Measurements from ENCODE around the gene PTK6.

PTK6 gene

DNA sequence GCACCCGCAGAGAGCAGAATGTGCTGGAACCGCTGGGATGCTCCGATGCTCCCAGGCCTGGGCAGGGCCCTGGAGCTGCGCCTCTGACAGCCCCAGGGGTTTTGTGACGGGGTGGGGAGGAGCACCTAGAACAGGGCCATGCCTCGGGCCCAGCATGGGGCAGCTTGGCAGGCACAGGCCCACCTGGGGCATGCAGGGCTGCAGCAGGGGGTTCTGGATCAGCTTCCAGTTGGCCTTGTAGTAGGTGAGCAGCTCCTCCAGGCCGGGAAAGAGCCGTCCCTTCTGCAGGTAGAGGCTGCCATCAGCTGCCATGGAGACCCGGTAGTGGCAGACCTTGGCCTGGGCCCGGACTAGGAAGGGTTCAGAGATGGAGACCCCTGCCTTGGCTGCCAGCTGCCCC lies 6.0 kb upstream of the PTK6 start:
- DNase-seq (ENCODE audit: low read depth): no peak

DNA sequence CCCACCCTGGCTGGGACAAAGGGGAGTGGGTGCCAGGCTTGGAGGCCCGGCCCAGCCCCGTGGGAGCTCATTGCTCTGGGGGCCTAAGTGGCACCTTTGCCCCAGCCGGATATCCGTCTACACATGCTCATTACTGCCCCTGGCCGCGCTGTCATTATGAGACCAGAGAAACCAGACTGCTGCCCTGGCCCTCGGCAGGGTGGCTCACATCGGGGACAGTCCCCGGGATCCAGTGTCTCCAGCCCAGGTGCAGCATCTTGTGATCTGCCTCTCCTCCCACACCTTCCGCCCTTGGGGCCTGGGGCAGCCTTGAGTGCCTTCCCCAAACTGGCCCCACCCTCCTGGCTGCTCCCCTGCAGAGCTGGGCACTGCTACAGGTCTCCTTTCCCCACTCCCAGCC lies 5.5 kb upstream of the PTK6 start:
- DNase-seq (ENCODE audit: low read depth): no peak

DNA sequence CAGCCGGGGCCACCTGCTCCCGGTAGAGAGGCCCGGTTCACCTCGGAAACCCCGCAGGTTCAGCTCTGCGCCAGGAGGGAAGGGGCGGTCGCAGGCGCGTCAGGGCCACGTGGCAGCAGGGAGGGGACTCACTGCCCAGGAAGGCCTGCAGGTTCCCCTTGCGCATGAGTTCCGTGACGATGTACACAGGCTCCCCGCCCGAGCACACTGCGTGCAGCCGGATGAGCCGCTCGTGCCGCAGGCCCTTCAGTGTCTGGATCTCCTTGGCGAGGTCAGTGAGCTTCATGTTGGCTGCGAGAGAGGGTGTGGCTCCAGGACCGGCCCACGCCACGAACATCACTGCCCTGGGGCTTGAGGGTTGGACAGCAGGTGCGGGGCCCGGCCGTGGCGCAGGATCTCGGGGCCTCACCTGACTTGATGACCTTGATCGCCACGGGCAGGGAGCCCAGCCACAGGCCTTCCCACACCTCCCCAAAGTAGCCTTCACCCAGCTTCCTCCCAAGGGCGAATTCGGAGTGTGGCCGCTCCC lies 4.9 kb upstream of the PTK6 start:
- no peak for DNase-seq (ENCODE audit: low read depth)

DNA sequence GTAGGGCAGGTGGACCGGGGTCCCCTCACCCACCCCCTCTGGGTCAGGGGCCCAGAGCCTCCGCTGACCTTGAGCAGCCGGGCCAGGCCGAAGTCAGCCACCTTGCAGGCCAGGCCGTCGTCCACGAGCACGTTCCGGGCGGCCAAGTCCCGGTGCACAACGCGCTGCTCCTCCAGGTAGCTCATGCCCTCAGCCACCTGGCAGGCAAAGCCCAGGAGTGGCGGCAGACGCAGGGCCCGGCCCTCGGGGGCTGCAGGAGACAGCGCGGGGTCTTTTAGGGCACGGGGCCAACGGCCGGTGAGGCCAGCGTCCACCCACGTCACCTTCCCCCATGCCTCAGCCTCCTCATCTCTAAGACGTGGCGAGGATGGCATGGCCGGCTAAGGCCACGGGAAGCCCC lies 4.2 kb upstream of the PTK6 start:
- DNase-seq (ENCODE audit: low read depth): no peak

DNA sequence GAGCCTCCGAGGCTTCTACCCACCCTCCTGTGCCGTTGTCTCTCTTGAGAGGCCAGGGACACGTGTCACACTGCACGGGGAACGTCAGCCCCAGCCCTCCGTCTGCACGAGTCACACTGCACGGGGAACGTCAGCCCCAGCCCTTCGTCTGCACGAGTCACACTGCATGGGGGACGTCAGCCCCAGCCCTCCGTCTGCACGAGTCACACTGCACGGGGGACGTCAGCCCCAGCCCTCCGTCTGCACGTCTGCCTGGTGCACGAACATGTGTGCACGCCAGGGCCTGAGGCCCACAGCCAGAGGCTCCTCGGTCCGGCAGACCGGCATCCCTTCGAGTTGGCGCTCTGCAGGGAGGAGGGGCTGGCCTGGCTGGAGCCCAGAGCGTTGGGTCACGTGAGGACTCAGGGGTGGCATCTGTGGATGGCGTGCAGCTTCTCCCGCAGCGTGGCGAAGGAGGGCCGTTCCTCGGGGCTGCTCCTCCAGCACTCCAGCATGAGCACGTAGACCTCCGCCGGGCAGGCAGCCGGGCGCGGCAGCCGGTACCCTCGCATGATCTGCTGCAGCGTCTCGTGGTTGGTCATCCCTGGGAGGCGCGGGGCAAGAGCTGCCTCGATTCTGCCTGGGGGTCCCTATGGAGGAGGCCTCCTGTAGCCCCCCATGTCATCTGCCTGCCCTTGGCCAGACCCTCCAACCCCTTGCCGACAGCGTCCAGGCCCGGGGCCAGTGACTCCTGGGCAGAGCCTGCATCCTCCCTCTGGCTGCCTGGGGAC lies 3.4 kb upstream of the PTK6 start:
- DNase-seq (ENCODE audit: low read depth): no peak

DNA sequence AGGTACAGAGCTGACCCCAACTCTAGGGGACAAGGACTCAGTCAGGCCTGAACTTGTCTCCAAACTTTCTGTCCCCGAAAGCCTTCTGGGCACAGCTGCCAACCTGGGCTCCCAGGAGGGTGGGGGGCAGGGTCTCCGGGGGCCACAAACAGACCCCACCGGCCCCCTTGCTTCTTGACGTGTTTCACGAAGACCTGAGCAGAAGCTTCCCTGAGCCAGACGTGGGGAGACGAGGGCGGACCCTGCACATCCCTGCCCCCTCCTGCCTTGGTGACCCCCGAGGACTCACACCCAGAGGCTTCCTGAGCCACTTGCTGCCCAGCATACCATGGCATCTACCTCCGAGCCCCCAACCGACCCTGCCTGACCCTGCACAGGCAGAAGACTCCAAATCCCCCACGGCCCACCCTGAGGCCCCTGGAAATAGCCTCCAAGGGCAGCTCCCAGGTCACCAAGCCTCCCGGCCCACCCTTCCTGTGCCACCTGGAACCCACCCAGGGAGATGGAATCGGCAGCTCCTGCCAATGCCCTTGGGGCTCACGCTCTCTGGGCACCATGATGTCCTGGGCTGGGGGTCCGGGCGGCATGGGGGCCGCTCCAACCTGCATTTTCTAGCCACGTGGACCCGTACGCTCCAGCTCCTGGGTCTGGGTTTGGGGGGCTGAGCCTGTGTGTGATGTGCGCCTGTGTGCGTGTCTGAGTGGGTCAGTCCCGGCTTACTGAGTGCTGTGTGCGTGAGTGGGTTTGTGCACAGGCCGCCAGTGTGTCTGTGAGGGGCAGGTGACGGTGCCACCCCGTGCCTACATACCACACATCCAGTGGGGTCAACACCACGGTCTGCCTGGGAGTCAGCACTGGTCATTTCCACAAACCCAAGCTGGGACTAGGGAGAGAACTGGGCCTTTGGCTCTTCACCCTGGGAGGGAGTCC lies 2.5 kb upstream of the PTK6 start:
- no peak for DNase-seq (ENCODE audit: low read depth)

DNA sequence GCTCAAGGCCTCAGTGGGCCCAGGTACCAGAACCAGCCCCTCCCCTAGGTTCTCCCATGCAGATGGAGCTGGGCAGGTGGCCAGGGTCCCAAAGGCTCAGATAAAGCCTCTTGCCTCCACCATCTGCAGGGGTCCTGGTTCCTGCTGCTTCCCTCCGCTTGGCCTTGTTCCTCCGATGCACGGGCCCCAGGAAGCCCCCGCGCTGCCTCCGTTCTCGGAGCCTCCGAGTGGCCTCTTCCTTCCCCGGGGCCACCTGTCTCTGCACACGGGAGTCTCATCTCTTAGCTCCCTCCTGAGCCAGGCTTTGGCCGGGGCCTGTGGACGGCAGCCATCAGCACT lies 1.9 kb upstream of the PTK6 start:
- no peak for DNase-seq (ENCODE audit: low read depth)

DNA sequence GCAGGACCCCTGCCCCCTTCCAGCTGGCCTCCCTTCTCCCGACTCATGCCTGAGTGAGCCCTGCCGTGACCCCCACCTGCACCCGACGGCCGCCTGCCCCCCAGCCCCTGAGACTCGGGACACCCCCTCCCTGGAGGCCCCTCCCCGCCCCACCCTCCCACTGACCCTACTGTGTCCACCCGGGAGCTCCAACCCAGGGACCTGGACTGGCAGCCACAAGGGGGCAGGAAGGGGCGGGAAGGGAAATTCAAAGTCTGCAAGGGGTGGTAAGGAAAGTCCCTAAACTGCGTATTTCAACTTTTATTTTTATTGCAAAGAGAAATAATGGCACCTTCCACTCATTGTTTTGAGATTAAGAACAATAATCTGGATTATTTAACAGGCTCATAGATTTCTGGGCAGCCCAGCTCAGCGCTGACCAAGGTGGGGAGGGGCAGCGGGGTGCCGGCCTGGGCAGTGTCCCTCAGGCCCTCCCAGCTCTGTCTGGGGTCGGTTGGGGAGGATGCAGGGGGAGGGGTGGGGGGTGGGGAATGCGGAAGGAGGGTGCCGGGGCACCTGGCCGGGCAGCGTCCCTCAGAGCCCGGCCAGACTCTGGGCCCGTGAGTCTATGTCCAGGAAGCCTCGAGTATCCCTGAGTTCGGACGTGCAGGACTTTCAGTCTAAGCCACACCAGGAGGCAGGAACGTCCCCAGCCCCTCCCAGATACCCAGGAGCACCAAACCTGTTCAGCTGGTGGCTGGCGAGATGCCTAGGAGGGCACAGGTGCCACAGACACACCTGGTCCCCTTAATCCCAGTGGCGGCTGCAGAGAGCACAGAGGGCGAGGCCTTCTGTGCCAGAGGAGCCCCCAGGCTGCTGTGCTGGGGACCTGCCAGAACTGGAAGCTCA lies 1.3 kb upstream of the PTK6 start:
- DNase-seq (ENCODE audit: low read depth): peak; percentile 55

DNA sequence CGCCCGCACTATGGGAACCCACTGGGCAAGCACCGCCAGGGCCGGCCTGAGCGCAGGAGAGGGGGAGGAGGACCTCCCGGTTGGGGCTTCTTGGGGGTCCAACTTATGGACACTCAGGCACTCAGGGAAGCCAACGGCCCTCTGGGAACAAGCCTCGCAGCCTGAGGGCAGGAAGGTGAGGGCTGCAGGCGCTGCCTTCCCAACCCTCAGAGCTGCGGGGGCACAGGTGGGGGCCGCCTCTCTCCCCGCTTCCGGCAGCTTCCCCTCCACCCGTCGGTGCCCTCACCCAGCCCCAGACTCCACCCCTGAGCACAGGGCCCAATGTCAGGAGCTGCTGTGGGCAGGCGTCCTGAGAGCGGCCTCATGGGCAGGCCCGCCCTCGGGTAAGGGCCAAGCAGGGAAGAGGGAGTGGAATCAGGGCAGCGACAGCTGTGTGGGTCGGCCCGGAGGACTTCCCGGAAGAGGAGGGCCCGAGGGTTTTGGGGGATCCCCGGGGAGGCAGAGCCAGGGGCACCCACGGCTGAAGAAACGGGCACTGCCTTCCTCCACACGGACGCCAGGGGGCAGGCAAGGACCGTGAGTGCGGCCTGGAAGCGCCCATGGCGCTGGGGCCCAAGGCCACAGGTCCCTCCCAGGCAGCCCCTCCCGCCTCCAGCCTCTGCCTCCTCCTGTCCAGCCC lies 488 bp upstream of the PTK6 start:
- peak; percentile 87 for DNase-seq (ENCODE audit: low read depth)

DNA sequence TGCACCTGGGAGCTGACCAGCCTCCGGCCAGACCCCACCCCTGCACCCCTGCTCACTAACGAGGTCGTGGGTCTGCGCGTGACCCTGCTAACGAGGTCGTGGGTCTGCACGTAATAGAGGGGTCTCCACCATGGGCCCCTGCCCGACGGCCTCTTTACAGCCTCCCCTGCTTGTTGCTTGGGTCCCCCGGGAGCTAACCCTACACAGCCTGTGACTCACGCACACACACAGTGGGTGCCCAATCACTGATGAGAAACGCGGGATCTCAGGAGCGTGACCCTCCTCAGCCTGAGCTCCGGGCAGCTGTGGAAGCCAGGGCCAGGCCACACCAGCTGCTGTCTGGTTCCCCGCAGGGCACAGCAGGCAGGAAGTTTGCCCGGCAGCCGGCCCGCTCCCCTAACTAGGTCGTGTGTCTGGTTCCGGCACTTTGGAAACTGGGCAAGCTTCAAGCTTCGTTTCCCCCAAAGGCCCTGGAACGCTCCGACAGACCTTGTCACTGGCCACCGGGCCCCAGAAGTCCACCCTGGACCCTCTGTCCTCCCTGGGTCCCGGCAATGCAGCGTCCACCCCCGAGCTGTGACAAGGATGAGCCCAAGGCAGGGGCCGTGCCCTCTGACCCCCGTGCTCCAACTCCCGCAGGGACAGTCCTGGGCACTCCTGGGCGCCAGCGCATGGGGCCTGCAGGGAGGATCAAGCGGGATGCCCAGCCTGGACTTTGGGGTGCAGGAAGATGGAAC lies 767 bp downstream of the PTK6 start:
- no peak for DNase-seq (ENCODE audit: low read depth)

DNA sequence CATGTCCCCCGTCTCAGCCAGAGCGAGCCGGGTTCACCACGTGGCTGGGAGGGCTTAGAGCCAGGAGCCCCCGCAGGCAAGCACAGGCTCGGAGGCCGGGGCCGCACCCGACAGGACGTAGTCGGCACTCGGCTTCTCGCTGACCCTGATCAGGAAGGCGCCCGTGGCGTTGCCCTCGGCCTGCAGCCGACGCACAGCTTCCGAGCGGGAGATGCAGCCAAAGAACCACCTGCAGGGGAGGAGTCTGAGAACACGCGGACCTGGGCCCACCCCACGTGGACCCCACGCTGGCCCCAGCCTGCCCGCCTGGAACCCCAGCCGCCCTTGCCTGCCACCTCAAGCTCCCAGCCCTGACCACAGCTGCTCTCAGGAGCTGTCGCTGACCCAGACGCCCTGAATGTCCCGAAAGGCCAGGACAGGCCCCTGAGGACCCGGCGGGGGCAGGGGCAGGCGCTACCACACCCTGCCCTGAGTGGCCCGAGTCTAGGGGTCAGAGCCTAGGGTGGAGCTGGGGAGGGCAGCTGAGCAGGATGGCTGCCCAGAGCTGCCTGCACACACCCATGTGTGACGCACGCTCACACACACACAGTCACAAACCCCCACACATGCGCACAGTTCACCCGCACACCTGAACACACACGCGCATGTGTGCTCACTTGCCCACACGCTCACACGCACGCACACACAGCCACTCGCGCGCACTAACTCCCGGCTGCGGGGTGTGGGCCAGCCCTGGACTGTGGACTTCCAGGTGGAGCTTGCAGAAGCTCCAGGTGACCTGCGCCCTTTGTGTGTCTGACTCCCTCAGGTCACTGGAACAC lies 2.1 kb downstream of the PTK6 start:
- no peak for DNase-seq (ENCODE audit: low read depth)

DNA sequence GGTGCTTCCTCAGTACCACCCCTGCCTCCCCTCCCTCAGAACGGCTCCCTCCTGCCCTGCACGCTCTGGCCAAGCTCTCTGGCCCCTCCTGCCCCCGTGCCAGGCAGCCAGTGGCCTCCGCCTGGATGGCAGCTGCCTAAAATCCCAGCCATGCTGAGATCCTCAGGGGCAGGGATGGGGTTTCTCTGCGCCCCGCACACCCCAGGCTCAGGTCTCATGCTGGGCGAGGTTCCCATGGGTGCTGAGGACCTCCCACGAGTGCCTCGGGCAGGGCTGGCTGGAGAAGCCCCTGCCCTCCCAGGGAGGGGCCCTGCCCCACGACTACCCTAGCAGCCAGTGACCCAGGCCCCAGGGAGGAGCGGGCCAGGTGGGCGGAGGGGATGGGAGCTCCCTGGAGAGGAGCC lies 2.7 kb downstream of the PTK6 start:
- DNase-seq (ENCODE audit: low read depth): no peak

DNA sequence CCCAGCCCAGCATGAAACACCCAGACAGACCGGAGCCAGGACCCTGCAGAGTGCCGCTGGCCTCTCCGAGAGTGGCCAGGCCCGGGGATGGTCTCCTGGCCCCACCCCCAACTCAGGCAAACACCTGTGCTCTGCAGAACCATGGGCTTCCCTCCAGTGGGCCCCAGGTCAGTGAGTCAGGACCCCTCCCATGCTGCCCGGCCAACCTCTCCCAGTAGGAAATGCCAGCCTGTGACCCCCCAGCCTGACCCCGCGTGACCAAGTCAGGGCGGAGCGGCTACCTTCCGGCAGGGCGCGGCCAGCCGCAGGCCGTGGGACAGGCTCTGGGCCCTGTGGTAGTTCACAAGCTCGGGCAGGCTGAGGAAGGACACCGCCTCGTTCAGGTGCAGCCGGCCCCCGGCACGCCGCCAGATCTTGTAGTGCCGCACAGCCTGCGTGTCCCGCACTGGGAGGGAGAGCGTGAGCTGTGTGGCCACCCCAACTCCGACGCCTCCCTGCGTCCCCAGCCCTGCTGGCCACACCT lies 3.2 kb downstream of the PTK6 start:
- no peak for DNase-seq (ENCODE audit: low read depth)

DNA sequence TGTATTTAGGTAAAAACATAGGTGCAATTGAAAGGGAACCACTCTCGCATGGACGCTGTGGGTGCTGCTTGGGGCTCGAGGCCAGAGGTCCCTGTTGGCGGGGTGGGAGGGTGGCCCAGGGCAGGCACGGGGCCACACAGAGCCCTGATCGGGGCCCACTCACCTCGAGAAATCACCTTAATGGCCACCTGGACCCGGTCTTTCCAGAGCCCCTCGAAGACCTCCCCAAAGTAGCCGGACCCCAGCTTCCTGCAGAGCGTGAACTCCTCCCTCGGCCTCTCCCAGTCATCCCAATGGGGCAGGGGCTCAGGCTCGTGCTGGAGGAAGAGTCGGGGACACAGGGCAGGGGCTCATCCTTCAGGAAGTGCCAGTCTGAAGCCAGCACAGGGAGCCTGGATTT lies 3.8 kb downstream of the PTK6 start:
- no peak for DNase-seq (ENCODE audit: low read depth)

DNA sequence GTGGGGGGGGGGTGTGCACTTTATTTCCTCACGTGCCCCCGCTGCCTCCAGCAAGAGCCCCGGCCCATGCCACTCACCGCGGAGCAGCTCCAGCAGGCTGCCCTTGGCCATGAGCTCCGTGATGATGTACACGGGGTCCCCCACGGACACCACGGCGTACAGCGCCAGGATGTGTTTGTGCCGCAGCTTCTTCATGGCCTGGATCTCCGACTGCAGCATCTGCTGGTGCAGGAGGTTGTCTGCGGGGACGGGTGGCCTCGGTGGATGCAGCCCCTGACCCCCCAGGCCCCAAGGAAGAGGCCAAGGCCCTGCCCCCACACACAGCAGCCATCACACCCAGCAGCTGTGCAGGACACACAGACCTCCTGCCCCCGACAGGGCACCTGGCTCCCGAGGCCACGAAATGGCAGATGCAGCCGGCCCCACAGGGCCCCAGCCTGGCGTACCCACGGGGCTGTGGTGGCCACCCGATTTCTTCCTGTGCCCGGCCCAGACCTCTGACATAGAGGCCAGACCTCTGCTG lies 4.7 kb downstream of the PTK6 start:
- DNase-seq (ENCODE audit: low read depth): no peak

DNA sequence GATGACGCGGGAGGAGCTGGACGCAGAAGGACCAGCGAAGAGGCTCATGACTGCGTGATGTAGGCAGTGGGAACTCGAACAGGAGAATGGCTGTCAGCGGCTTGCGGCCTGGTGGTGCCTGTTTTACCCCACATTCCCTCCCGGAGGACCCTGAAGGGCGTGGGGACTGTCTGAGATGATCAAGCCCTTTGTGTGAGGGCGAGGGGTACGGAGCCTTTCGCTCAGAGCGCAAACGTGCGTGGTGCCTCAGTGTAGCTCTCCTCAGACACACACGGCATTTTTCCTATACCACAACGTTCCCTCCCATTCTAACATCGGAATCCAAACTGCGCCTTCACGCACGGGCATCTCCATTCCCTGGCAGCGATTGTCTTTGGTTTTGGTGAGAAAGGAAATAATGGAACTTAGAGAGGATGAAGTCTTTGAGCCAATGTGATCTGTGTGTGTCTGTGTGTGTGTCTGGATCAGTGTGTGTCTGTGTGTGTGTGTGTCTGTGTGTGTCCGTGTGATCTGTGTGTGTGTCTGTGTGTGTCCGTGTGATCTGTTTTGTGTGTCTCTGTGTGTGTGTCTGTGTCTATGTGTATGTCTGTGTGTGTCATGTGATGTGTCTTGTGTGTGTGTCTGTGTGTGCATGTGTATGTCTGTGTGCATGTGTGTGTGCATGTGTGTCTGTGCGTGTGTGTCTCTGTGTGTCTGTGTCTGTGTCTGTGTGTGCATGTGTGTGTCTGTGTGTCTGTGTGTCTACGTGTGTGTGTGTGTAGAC lies 5.3 kb downstream of the PTK6 start:
- no peak for DNase-seq (ENCODE audit: low read depth)

DNA sequence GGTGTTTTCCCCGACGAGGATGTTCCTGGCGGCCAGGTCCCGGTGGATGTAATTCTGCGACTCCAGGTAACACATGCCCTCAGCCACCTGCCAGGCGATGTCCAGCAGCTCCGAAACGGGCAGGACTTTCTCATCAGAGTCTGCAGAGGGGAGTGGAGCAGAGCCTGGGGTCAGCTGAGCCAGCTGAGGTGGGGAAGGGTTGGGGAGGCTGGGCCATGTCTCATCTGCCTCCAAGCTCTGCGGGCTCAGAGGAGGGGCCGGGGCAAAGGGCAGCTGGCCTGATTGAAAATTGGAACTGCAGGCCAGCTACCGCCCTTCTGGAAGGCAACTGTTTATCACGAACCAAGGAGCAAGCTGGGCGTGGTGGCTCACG lies 6.4 kb downstream of the PTK6 start:
- DNase-seq (ENCODE audit: low read depth): no peak

DNA sequence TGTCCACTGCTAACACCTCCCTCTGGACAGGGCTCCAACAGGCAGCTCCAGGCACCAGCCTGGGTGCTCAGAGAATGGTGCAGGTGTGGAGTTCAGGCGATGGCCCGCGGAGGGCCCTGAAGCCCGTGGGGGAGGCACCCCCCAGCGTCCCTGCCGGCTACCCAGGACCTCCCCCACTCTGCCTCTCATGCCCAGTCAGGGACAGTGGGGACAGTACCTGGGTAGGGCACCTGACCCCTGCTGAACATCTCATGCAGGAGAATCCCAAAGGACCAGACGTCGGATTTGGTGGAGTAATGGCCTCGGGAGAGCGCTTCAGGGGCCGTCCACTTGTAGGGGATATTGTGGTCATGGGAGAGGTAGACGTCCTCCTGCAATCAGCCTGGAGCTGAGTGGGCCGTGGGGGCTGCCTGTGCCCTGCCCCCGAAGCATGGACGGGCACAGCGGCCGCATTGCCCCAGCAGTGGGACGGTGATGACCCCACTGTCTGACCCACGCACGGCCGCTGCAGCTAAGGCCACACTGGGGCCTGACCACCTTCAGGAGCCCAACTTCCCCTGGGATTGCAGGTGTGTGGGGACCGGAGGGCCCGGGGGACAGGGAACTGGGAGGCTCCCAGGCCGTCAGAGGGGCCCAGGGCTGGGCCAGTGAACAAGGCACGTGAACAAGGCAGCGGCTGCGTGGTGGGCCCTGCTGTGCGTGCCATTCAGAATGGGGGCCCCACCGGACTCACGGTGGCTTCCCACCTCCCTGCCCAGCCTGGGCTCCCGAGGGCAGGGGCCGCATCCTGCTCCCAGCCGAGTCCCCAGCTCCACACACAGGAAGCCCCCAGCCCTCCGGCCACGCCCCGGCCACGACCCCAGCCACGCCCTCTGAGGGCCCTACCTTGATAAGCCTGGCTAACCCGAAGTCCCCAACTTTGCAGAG lies 7.1 kb downstream of the PTK6 start:
- DNase-seq (ENCODE audit: low read depth): no peak
